Activated T-helper 1 cell treated with anti-CD3 and anti-CD28 coated beads, Interleukin-12 subunit alpha, Interleukin-12 subunit beta, Interleukin-2, Interleukin-4 antibody, amounts not matched to agents 30 ng/mL and 10 ng/mL and 1 ng/mL, durations not matched to agents 14 hours and 24 hours and 36 hours (primary cell): ENCODE data around the gene MAK. TPM values are rescaled to one million over a fixed set of nuclear protein-coding genes. Genes with fewer than 3 reads are reported as not detected.
A peak's percentile ranks its signal among the peaks of the same experiment; 100 is the strongest.
"Not testable (repeated sequence)": the region's sequence is repeated elsewhere in the genome, so short reads cannot be mapped to it uniquely, and the experiment has no call there.

Experiments
- DNase-seq: peaks from one replicate; pipeline ENCODE4 v3.0.0; 2021; ENCODE audit warnings: low spot score
- H3K27ac Mint-ChIP-seq: one replicate; pipeline ENCODE4 v1.8.0; 2021; ENCODE audit warnings: mild to moderate bottlenecking, mixed read lengths
- H3K27me3 Mint-ChIP-seq: one replicate; pipeline ENCODE4 v1.8.0; 2022; ENCODE audit warnings: mild to moderate bottlenecking, moderate library complexity, mixed read lengths; ENCODE audit not compliant: insufficient read depth
- H3K36me3 Mint-ChIP-seq: one replicate; pipeline ENCODE4 v1.8.0; 2021; ENCODE audit warnings: low read depth, mixed read lengths
- H3K4me1 Mint-ChIP-seq: one replicate; pipeline ENCODE4 v1.8.0; 2021; ENCODE audit warnings: low read depth, mixed read lengths
- H3K4me3 Mint-ChIP-seq: one replicate; pipeline ENCODE4 v1.8.0; 2021; ENCODE audit warnings: mild to moderate bottlenecking, moderate library complexity, mixed read lengths
- H3K9me3 Mint-ChIP-seq: one replicate; pipeline ENCODE4 v1.8.0; 2021; ENCODE audit warnings: mixed read lengths
- intact Hi-C: fragments of 100-400 bp; cut with micrococcal nuclease; formaldehyde crosslinking; loops from one replicate; pipeline ENCODE4 v1.15.1; 2024
- total RNA-seq: library from RNA; stranded (reverse); gene quantifications from 2 replicates; pipeline ENCODE4 v1.2.3, GENCODE V29; 2022

The MAK gene
- total RNA-seq, 1 donor from 2014 or later = 0.67 TPM

DNA sequence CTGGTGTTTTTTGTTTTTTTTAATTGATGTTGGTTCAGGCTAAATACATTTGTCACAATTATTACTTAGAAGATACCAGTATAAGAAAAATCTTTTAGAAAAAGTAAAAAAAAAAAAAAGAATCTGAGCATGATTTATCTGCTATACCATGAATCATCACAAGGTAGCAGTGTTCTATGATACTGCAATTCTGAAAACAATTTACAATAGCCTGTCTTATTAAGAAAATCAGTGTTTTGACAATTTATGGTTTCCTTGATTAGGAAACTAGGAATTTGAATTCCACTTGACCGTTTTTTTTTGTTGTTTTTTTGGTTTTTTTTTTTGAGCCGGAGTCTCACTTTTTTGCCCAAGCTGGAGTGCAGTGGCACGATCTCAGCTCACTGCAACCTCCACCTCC, 9.3 kb upstream of the MAK start:
- H3K9me3 Mint-ChIP-seq = no peaks in the 10 kb centered on the region
- no peaks in the 10 kb centered on the region for H3K36me3 Mint-ChIP-seq
- H3K27ac Mint-ChIP-seq = no peak overlapping the region
- DNase-seq = no peak
- H3K4me3 Mint-ChIP-seq = no peak overlapping the region
- H3K4me1 Mint-ChIP-seq = no peaks in the 10 kb centered on the region
- intact Hi-C loops = loop anchor here (10.0 kb wide), 1 partner anchor 217 kb away; no protein-coding TSS in a partner anchor
- H3K27me3 Mint-ChIP-seq = peaks cover 22% of the 10 kb centered on the region

DNA sequence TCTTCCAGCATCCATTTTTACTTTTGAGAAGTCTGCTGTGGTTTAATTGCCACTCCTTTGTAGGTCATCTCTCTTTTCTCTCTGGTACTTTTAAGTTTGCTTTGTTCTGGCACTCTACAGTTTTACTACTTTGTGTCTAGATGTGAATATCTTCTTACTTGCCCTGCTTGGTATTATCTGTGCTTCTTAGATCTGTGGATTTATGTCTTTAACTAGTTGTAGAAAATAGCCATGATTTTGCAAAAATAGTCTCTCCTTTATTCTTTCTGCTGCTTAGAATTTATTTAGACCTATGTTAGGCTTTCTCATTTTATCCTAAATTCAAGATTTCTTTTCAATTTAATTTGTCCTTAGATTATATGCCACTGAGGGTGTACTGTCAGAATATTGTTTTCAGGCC, 5.2 kb upstream of the MAK start:
- Mint-ChIP-seq H3K27ac (no peak overlapping the region), H3K4me3 (no peak overlapping the region), H3K27me3 (peaks cover 20% of the 10 kb centered on the region), H3K36me3 (peaks cover 3% of the 10 kb centered on the region), H3K9me3 (no peaks in the 10 kb centered on the region), H3K4me1 (peaks cover 10% of the 10 kb centered on the region)
- DNase-seq = no peak
- intact Hi-C loops = loop anchor here (10.0 kb wide), 1 partner anchor 221 kb away; no protein-coding TSS in a partner anchor

DNA sequence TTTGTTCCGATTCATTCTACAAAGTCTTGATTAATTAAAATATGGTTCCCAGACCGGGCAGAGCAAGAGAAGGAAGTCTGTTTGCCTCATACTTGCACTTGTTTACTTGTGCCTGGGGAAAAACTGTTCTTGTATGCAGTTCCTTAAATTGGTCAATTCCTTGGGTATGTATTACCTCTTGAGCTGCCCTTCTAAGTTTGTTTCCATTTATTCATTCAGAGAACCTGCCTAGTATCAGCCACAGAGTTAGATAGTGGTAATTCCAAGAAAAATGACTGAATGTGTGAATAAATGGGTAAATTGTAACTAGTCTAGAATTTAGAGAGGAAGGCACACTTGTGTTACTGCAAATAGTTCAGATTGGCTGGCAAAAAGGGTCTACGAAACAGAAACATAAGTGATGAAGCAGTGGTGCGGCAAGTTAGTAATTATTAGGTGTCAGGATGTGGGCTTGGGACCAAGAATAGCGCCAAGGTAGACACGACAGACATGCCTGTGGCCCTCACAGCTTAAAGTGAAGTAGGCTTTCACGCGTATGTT, 525 bp upstream of the MAK start:
- Mint-ChIP-seq H3K27ac (peak overlapping the region; percentile 99), H3K9me3 (no peaks in the 10 kb centered on the region), H3K27me3 (peaks cover 35% of the 10 kb centered on the region), H3K4me3 (peak overlapping the region; percentile 85), H3K4me1 (peaks cover 23% of the 10 kb centered on the region), H3K36me3 (peaks cover 5% of the 10 kb centered on the region)
- intact Hi-C loops = loop anchor here (1.0 to 5.0 kb wide), 15 partner anchors 92 to 1402 kb away; partner anchors contain the start of genes C6orf52, NEDD9, PAK1IP1 and SMIM13
- DNase-seq = no peak

DNA sequence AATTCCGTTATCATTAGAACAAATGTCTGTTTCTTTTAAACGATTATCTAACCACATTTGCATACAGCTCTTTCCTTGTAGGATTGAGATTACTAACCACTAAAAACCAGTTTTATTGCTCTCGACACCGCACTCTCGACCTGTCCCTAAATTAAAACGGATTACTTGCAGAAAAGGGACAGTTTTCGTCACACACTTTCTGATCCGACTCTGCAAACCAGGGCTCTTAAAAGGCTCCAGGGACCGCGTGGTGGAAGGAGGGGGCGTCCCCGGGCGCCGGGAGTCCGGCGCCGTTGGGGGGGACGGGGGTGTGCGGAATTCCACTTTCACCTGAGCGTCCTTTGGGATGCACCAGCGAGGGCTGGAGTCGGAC, 731 bp downstream of the MAK start:
- Mint-ChIP-seq H3K27ac (peak overlapping the region; percentile 81), H3K4me3 (peak overlapping the region; percentile 85), H3K36me3 (peaks cover 5% of the 10 kb centered on the region), H3K9me3 (no peaks in the 10 kb centered on the region), H3K27me3 (peaks cover 30% of the 10 kb centered on the region), H3K4me1 (peaks cover 23% of the 10 kb centered on the region)
- intact Hi-C loops = loop anchor here (5.0 kb wide), 1 partner anchor 530 kb away; no protein-coding TSS in a partner anchor
- no peak for DNase-seq

DNA sequence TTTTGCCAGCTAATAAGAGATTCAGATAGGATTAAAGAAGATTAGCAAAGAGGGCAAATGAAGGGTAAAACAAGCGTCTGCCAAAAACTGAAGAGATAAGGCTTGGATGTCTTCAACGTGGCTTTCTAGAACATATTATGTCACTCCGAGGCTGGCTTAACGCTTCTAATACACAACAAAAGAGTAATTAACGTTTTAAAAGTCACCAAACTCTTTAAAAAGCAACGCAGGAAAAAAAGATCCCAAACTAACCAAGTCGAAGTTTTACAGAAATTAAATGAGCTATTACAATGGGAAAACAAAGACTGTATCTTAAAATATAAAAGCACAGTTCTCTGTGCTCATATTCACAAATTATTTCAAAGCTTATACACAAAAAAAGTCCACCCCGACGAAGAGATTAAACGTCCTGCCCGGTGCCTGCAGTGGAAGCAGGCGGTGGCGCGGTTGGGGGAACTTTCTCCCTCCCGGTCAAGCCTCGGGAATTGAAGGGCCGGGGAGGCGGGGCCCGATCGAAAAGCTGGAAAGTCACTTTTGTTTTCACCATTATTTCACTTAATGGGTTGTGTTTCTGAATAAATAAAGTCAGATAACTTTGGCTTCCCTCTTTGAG, 1.2 kb downstream of the MAK start:
- intact Hi-C loops = loop anchor here (5.0 kb wide), 1 partner anchor 530 kb away; no protein-coding TSS in a partner anchor
- DNase-seq = no peak
- Mint-ChIP-seq H3K4me3 (peak overlapping the region; percentile 85), H3K4me1 (peaks cover 23% of the 10 kb centered on the region), H3K9me3 (no peaks in the 10 kb centered on the region), H3K27me3 (peaks cover 30% of the 10 kb centered on the region), H3K36me3 (peaks cover 5% of the 10 kb centered on the region), H3K27ac (peak overlapping the region; percentile 81)

DNA sequence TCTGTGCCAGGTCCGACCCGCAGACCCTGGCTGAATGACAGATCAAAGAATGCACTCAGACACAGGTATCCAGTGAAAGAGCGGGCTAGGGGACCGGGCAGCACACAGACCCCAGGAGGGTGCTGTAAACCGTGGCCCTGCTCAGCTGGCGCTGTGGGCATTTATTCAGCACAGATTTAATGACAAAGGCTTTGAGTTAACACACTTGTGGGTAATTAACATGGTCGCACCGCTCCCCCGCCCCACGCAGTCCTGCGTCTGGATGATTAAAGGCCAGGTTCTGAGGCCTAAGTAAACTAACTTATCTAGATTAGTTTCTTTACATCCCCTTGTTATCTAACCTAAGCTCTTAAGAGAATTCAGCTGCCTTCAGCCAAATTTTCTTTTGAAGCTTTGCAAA, 3.5 kb downstream of the MAK start:
- Mint-ChIP-seq H3K4me3 (no peak overlapping the region), H3K9me3 (no peaks in the 10 kb centered on the region), H3K36me3 (peaks cover 5% of the 10 kb centered on the region), H3K27me3 (peaks cover 28% of the 10 kb centered on the region), H3K4me1 (peaks cover 23% of the 10 kb centered on the region), H3K27ac (no peak overlapping the region)
- DNase-seq = no peak
- intact Hi-C loops = loop anchor here (5.0 kb wide), 1 partner anchor 532 kb away; no protein-coding TSS in a partner anchor

DNA sequence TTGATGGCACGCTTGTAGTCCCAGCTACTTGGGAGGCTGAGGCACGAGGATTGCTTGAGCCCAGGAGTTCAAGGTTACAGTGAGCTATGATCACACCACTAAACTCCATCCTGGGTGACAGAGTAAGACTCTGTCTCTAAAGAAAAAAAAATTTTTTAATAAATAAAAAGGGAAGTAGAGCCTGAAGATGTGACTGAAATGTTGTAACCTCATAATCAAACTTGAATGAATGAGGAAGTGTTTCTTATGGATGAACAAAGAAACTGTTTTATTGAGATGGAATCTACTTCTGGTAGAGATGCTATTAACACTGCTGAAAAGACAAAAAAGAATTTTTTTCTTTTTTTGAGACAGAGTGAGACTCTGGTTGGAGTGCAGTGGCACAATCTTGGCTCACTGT, 6.7 kb downstream of the MAK start:
- no peaks in the 10 kb centered on the region for H3K4me1 Mint-ChIP-seq
- intact Hi-C loops = no loop called here
- no peaks in the 10 kb centered on the region for H3K9me3 Mint-ChIP-seq
- no peak overlapping the region for H3K4me3 Mint-ChIP-seq
- no peak for DNase-seq
- no peaks in the 10 kb centered on the region for H3K36me3 Mint-ChIP-seq
- H3K27me3 Mint-ChIP-seq = peaks cover 16% of the 10 kb centered on the region
- no peak overlapping the region for H3K27ac Mint-ChIP-seq

DNA sequence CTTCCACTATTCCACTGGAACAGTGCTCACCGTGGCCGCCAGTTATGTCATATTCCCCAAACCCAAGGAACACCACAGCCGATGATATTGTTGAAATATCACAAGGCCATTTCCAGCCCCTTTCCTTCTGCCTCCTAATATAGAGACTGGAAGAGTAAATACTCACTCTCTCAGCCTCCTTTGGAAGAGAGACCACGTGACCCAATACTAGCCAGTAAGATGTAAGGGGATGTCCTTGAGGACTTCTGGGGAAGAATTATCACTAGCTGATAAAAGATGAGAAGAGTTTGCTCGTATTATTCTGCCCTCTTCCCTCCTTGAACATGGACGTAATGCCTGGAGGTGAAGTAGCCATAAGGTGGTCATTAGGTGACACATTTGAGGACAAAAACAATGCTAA, 13.5 kb downstream of the MAK start:
- no peak for DNase-seq
- intact Hi-C loops = no loop called here
- H3K9me3 Mint-ChIP-seq = no peaks in the 10 kb centered on the region
- H3K27me3 Mint-ChIP-seq = no peaks in the 10 kb centered on the region
- no peaks in the 10 kb centered on the region for H3K36me3 Mint-ChIP-seq
- H3K4me1 Mint-ChIP-seq = no peaks in the 10 kb centered on the region
- H3K27ac Mint-ChIP-seq = no peak overlapping the region
- H3K4me3 Mint-ChIP-seq = no peak overlapping the region

DNA sequence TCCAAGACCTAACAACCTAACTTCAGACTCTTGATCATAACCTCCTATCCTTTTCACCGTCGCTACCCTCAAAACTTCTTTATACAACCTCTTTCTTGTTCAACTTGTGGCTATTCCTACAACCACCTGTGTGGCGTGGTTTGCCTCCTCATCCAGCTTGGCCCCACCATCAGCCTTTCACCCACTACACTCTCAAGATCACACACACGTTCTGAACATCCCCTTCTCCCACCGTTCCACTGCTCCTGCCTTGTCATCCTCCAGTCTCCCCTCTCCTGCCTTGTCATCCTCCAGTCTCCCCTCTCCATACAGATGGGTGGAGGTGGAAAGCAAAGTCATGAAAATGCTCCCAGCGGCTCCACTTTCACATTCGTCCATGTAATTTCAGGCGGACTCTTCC, 14.0 kb downstream of the MAK start:
- Mint-ChIP-seq H3K4me1 (no peaks in the 10 kb centered on the region), H3K9me3 (no peaks in the 10 kb centered on the region), H3K36me3 (no peaks in the 10 kb centered on the region), H3K4me3 (no peak overlapping the region), H3K27me3 (no peaks in the 10 kb centered on the region), H3K27ac (no peak overlapping the region)
- no peak for DNase-seq
- intact Hi-C loops = no loop called here

DNA sequence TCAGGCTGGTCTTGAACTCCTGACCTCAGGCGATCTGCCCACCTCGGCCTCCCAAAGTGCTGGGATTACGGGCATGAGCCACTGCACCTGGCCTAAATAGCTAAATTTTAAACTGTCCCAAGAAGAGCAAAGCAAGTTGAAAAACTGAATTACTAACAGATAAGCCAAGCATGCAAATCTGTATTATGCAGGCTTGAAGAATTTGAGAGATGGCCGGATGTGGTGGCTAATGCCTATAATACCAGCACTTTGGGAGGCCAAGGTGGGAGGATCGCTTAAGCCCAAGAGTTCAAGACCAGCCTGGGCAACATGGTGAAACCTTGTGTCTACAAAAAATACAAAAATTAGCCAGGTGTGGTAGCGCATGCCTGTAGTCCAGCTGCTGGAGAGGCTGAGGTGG, 24.2 kb downstream of the MAK start:
- H3K27me3 Mint-ChIP-seq, H3K27ac Mint-ChIP-seq, intact Hi-C loops, H3K36me3 Mint-ChIP-seq, DNase-seq, H3K4me1 Mint-ChIP-seq, H3K9me3 Mint-ChIP-seq, H3K4me3 Mint-ChIP-seq: not testable (repeated sequence)

DNA sequence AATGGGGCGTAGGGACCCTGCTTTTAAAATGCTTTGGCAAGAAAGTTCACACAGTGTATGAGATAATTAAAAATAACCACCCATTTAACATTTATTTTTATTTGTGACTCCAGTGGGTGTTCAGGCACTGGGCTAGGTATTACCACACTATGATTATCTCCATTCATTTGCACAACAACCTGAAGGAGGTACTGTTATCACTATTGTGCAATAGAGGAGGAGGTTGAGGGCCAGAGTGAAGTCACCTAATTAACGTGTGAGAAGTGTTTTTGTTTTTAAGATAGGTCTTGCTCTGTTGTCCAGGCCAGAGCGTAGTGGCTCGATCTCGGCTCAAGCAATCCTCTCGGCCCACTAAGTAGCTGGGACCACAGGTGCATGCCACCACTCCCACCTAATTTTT, 29.2 kb downstream of the MAK start:
- Mint-ChIP-seq H3K36me3 (no peaks in the 10 kb centered on the region), H3K27me3 (no peaks in the 10 kb centered on the region), H3K27ac (no peak overlapping the region), H3K4me3 (no peak overlapping the region), H3K9me3 (no peaks in the 10 kb centered on the region), H3K4me1 (no peaks in the 10 kb centered on the region)
- DNase-seq = no peak
- intact Hi-C loops = no loop called here

DNA sequence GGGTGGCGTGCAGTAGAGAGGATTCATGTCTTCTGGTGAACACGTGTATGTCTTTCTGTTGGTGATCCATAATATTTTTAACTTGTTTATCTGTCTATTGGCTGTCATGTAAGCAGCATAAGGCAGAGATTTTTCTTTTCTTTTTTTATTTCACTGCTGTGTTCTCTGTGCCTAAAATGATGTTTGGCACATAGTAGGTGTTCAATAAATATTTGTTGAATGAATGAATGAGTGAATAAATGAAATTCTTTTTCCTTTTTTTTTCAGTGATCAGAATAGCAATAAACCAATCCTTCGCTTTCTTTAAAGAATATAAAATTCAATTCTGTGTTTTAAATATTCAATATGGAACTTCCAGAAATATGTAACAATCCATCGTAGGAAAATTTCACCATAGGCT, 30.0 kb downstream of the MAK start:
- Mint-ChIP-seq H3K9me3 (no peaks in the 10 kb centered on the region), H3K27me3 (no peaks in the 10 kb centered on the region), H3K4me3 (no peak overlapping the region), H3K27ac (no peak overlapping the region), H3K4me1 (no peaks in the 10 kb centered on the region), H3K36me3 (no peaks in the 10 kb centered on the region)
- no peak for DNase-seq
- intact Hi-C loops = no loop called here

DNA sequence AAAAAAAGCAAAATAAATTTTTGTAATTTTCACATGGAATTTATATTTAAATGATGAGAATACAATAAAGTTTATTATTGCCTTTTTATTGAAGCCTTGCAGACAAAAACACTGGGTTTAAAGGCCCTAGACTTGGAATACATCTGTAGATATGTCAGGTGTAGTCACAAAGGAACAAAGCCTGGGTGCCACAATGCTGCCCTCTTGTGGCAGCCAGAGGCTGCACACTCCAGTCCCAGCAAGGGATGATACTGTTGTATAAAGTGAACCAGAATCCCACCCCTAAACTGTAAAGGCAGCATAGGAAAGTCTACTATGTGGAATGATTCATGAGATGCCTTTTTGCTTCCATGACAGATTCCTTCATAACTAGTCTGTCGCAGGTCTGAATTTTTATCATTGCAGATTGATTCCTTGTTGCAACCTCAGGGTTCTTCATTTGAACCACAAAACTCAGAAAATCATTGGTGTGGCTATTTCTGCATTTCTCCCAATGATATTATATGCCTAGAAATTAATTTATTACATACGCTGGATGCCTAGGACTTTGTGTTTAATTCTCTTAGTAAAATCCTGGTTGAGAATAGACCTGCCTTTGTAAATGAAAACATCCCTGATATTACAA, 37.0 kb downstream of the MAK start:
- no peak overlapping the region for H3K4me3 Mint-ChIP-seq
- peak; percentile 48 for DNase-seq
- no peaks in the 10 kb centered on the region for H3K27me3 Mint-ChIP-seq
- peaks cover 2% of the 10 kb centered on the region for H3K36me3 Mint-ChIP-seq
- intact Hi-C loops = loop anchor here (1.0 kb wide), 5 partner anchors 42 to 323 kb away; partner anchors contain the start of gene TMEM14C
- H3K4me1 Mint-ChIP-seq = no peaks in the 10 kb centered on the region
- no peaks in the 10 kb centered on the region for H3K9me3 Mint-ChIP-seq
- no peak overlapping the region for H3K27ac Mint-ChIP-seq
